Tibial artery (tissue), 4 donors: ENCODE data around the gene PARD3B.

Experiments
- DNase-seq, 2 donors: peaks; one replicate each; pipeline ENCODE4 v3.0.0-alpha.2; 2019
- H3K27ac ChIP-seq, 2 donors: fragments of 200-600 bp; sonication (generic) in 1 of 2; 1 replicate in 1 of 2; 2 replicates in 1 of 2; pipeline ENCODE4 v1.5.1; 2018 to 2019; ENCODE audit warnings: mild to moderate bottlenecking in 1 of 2
- H3K27me3 ChIP-seq, 2 donors: fragments of 200-600 bp; sonication (generic) in 1 of 2; one replicate each; pipeline versions ENCODE4 v1.5.1 to v1.6.0; 2016 to 2019
- H3K36me3 ChIP-seq, 3 donors: fragments of 200-600 bp; sonication (generic) in 2 of 3; one replicate each; pipeline ENCODE4 v1.5.1; 2016 to 2019; ENCODE audit warnings: mild to moderate bottlenecking in 2 of 3
- H3K4me1 ChIP-seq, 4 donors: fragments of 200-600 bp; sonication (generic) in 2 of 4; 1 replicate in 3 of 4; 2 replicates in 1 of 4; pipeline ENCODE4 v1.5.1; 2016 to 2019
- H3K4me3 ChIP-seq, 2 donors: fragments of 200-600 bp; sonication (generic) in 1 of 2; 1 replicate in 1 of 2; 2 replicates in 1 of 2; pipeline ENCODE4 v1.5.1; 2018 to 2019; ENCODE audit warnings: mild to moderate bottlenecking in 2 of 2
- H3K9me3 ChIP-seq, 3 donors: fragments of 200-600 bp; sonication (generic) in 1 of 3; one replicate each; pipeline ENCODE4 v1.5.1; 2016 to 2019
- CTCF ChIP-seq, 2 experiments: fragments of 200-600 bp in 1 of 2; fragments of 450-650 bp in 1 of 2; IDR thresholded peaks; one replicate each; pipeline ENCODE4 v1.5.1; 2017 to 2019; ENCODE audit warnings: antibody characterized with exemption in 2 of 2, mild to moderate bottlenecking in 1 of 2, moderate library complexity in 1 of 2
- intact Hi-C: fragments of 100-400 bp; cut with DNase I; formaldehyde crosslinking; loops from one replicate; pipeline ENCODE4 v1.15.0; 2023; ENCODE audit warnings: low total_unique reads

The PARD3B gene

DNA sequence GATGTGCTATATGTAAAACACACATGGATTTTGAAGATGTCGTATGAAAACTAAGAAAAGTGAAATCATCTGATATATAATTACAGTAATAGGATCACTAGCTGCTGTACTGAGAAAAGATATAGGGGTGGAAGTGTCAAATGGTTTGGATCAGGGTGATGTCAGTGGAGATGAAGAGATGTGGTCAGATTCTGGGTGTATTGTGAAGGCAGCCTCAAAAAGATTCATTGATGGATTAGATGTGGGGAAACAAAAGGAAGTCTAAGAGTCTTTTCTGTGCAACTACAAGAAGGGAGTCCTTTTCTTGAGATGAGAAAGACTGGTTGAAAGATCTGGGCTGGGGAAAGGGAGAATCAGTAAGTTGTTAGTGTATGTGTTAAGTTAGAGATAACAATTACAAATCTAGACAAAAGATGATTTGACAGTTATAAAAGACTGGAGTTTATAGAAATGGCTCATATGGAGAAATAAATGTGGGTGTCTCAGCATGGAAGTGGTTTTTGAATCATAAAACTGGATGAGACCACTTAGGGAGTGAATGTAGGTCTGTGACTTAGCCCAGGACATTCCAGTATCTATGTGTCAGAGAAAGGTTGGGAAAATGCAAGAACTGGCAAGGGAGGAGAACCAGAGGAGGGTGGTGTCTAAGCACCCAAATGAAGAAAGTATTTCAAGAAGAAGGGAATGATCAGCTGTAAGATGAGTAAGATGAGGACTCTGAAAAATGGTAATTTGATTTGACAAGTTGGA is 347.4 kb downstream of the PARD3B start:
- intact Hi-C loops = no loop called here
- H3K9me3 ChIP-seq = no peaks in the 10 kb centered on the region
- H3K27me3 ChIP-seq = no peaks in the 10 kb centered on the region
- no peaks in the 10 kb centered on the region for H3K36me3 ChIP-seq
- no peak for DNase-seq
- TF ChIP-seq CTCF (IDR thresholded peaks at IDR 0.05) = no peak
- H3K27ac ChIP-seq = no peak overlapping the region
- no peak overlapping the region for H3K4me3 ChIP-seq
- H3K4me1 ChIP-seq = peaks cover 0 to 5% (median 0%) of the 10 kb centered on the region in 4 donors

DNA sequence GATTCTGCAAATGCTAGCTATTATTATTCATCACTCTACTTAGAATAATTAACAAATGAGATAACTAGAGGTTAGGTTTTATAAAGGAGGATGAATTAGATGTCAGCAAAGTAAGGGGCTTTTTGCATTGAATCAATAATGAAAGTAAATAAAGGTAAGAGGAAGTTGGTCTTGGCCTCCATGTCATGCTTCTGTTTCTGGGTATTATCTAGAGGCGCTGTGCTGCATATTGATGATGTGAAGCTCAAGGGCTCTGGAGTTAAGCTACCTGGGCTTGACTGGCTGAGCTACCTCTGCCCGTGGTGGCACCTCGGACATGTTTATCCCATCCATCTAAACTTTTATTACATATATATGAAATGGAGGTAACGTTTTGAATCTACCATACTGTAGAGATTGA is 350.9 kb downstream of the PARD3B start:
- TF ChIP-seq CTCF (IDR thresholded peaks at IDR 0.05) = no peak
- Histone ChIP-seq H3K4me1 (peaks cover 0 to 16% (median 2%) of the 10 kb centered on the region in 4 donors), H3K27me3 (no peaks in the 10 kb centered on the region), H3K4me3 (no peak overlapping the region), H3K36me3 (no peaks in the 10 kb centered on the region), H3K9me3 (no peaks in the 10 kb centered on the region), H3K27ac (no peak overlapping the region)
- intact Hi-C loops = no loop called here
- no peak for DNase-seq

- no peaks in the 10 kb centered on the region for H3K9me3 ChIP-seq
- TF ChIP-seq CTCF (IDR thresholded peaks at IDR 0.05) = no peak
- no peak for DNase-seq
- H3K4me1 ChIP-seq = peaks cover 0 to 16% (median 2%) of the 10 kb centered on the region in 4 donors
- H3K27ac ChIP-seq = no peak overlapping the region
- H3K4me3 ChIP-seq = no peak overlapping the region
- H3K27me3 ChIP-seq = no peaks in the 10 kb centered on the region
- intact Hi-C loops = no loop called here
- no peaks in the 10 kb centered on the region for H3K36me3 ChIP-seq
These were observed 352.3 kb downstream of the PARD3B start for GRCh38 chr2:204897561-204897960.

DNA sequence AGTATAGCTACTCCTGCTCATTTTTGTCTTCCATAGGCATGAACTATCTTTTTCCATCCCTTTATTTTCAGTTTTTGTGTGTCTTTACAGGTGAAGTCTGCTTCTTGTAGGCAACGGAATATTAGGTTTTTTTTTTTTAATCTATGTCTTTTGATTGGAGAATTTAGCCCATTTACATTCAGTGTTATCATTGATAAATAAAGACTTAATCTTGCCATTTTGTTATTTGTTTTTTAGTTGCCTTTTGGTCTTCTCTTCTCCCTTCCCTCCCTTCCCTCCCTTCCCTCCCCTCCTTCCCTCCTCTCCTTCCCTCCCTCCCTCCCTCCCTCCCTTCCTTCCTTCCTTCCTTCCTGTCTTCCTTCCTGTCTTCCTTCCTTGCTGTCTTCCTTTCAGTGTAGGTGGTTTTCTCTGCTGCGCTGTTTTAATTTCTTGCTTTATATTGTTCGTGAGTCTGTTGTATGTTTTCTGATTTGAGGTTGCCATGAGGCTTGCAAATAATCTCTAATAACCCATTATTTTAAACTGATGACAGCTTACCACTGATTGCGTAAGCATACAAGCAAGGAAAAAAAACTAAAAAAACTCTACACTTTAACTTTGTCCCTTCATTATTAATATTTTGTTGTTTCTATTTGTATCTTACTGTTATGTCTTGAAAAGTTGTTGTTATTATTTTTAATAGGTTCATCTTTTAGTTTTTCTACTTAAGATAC is 353.8 kb downstream of the PARD3B start:
- H3K36me3 ChIP-seq = no peaks in the 10 kb centered on the region
- H3K27me3 ChIP-seq = no peaks in the 10 kb centered on the region
- DNase-seq = no peak
- no peak for TF ChIP-seq CTCF (IDR thresholded peaks at IDR 0.05)
- no peak overlapping the region for H3K4me3 ChIP-seq
- intact Hi-C loops = no loop called here
- no peaks in the 10 kb centered on the region for H3K9me3 ChIP-seq
- no peak overlapping the region for H3K27ac ChIP-seq
- H3K4me1 ChIP-seq = peaks cover 0 to 16% (median 0%) of the 10 kb centered on the region in 4 donors

- H3K4me3 ChIP-seq = no peak overlapping the region
- intact Hi-C loops = no loop called here
- TF ChIP-seq CTCF (IDR thresholded peaks at IDR 0.05) = no peak
- peaks cover 0 to 16% (median 0%) of the 10 kb centered on the region in 4 donors for H3K4me1 ChIP-seq
- H3K36me3 ChIP-seq = no peaks in the 10 kb centered on the region
- DNase-seq = no peak
- H3K9me3 ChIP-seq = no peaks in the 10 kb centered on the region
- H3K27ac ChIP-seq = no peak overlapping the region
- H3K27me3 ChIP-seq = no peaks in the 10 kb centered on the region
These were observed 354.7 kb downstream of the PARD3B start for GRCh38 chr2:204899983-204900382.
